H9 (cell line): ENCODE data around the gene LRRFIP2. TPM values are rescaled to one million over a fixed set of nuclear protein-coding genes. Genes with fewer than 3 reads are reported as not detected.

Source experiments
- DNase-seq: peaks from one replicate; pipeline ENCODE4 v3.0.0-alpha.2; 2017
- H2AFZ ChIP-seq: one replicate; pipeline ENCODE4 v1.6.1; 2013; ENCODE audit warnings: mild to moderate bottlenecking, low read length, control low read depth, moderate library complexity
- H2AK5ac ChIP-seq: 2 replicates; pipeline ENCODE4 v1.6.1; 2013; ENCODE audit warnings: low read length, control low read depth, mixed read lengths; ENCODE audit not compliant: insufficient read length
- H2BK120ac ChIP-seq: one replicate; pipeline ENCODE4 v1.6.1; 2013; ENCODE audit warnings: low read depth, mild to moderate bottlenecking, low read length, control low read depth, inconsistent platforms; ENCODE audit not compliant: poor library complexity, severe bottlenecking
- H2BK12ac ChIP-seq: 2 replicates; pipeline ENCODE4 v1.6.1; 2013; ENCODE audit warnings: low read length, control low read depth, mixed read lengths, low read depth; ENCODE audit not compliant: insufficient read length
- H2BK15ac ChIP-seq: 2 replicates; pipeline ENCODE4 v1.6.1; 2013; ENCODE audit warnings: low read depth, low read length, control low read depth
- H2BK20ac ChIP-seq: one replicate; pipeline ENCODE4 v1.6.1; 2013; ENCODE audit warnings: low read depth, mild to moderate bottlenecking, low read length, control low read depth, inconsistent platforms; ENCODE audit not compliant: poor library complexity, severe bottlenecking
- H2BK5ac ChIP-seq: 2 replicates; pipeline ENCODE4 v1.6.1; 2013; ENCODE audit warnings: low read length, control low read depth, mixed read lengths; ENCODE audit not compliant: insufficient read length
- H3K14ac ChIP-seq: 2 replicates; pipeline ENCODE4 v1.6.1; 2013; ENCODE audit warnings: low read length, control low read depth; ENCODE audit not compliant: insufficient read depth
- H3K18ac ChIP-seq: 2 replicates; pipeline ENCODE4 v1.6.1; 2013; ENCODE audit warnings: low read depth, mild to moderate bottlenecking, mixed read lengths, low read length, control low read depth; ENCODE audit not compliant: insufficient read length
- H3K23ac ChIP-seq: 2 replicates; pipeline ENCODE4 v1.6.1; 2013; ENCODE audit warnings: low read length, control low read depth, mixed read lengths, low read depth; ENCODE audit not compliant: insufficient read length
- H3K23me2 ChIP-seq: 2 replicates; pipeline ENCODE4 v1.6.1; 2013; ENCODE audit warnings: low read depth, mild to moderate bottlenecking, mixed read lengths, low read length, control low read depth; ENCODE audit not compliant: insufficient read length, poor library complexity, severe bottlenecking
- H3K27ac ChIP-seq: 2 replicates; pipeline ENCODE4 v1.5.1; 2013; ENCODE audit warnings: low read length, control low read depth, mixed read lengths, low read depth; ENCODE audit not compliant: insufficient read length
- H3K27me3 ChIP-seq: 2 replicates; pipeline ENCODE4 v1.6.1; 2013; ENCODE audit warnings: low read length, control low read depth, inconsistent platforms; ENCODE audit not compliant: insufficient read depth
- H3K4ac ChIP-seq: 2 replicates; pipeline ENCODE4 v1.6.1; 2013; ENCODE audit warnings: low read depth, mild to moderate bottlenecking, control low read depth, inconsistent platforms, low read length, moderate library complexity
- H3K4me1 ChIP-seq: 2 replicates; pipeline ENCODE4 v1.6.1; 2013; ENCODE audit warnings: low read length, control low read depth, inconsistent platforms; ENCODE audit not compliant: insufficient read depth
- H3K4me2 ChIP-seq: 2 replicates; pipeline ENCODE4 v1.6.1; 2013; ENCODE audit warnings: low read length, control low read depth, mixed read lengths; ENCODE audit not compliant: insufficient read length, insufficient read depth
- H3K56ac ChIP-seq: 2 replicates; pipeline ENCODE4 v1.6.1; 2013; ENCODE audit warnings: low read depth, mild to moderate bottlenecking, mixed read lengths, low read length, control low read depth; ENCODE audit not compliant: insufficient read length
- H3K79me1 ChIP-seq: 2 replicates; pipeline ENCODE4 v1.6.1; 2013; ENCODE audit warnings: low read depth, mild to moderate bottlenecking, moderate library complexity, low read length, control low read depth, inconsistent platforms; ENCODE audit not compliant: insufficient read depth, poor library complexity, severe bottlenecking
- H3K79me2 ChIP-seq: 2 replicates; pipeline ENCODE4 v1.6.1; 2013; ENCODE audit warnings: low read length, control low read depth, inconsistent platforms; ENCODE audit not compliant: insufficient read depth
- H3K9ac ChIP-seq: 2 replicates; pipeline ENCODE4 v1.6.1; 2013; ENCODE audit warnings: low read length, control low read depth, mixed read lengths; ENCODE audit not compliant: insufficient read length; ENCODE audit errors: extremely low read depth
- H3K9me3 ChIP-seq: one replicate; pipeline ENCODE4 v1.6.1; 2013; ENCODE audit warnings: low read depth, low read length, inconsistent platforms; ENCODE audit not compliant: control insufficient read depth
- H3T11ph ChIP-seq: one replicate; pipeline ENCODE4 v1.6.1; 2013; ENCODE audit warnings: mild to moderate bottlenecking, low read length, control low read depth, inconsistent platforms
- H4K20me1 ChIP-seq: one replicate; pipeline ENCODE4 v1.6.1; 2013; ENCODE audit not compliant: control insufficient read depth, insufficient read length, insufficient read depth
- H4K5ac ChIP-seq: 2 replicates; pipeline ENCODE4 v1.6.1; 2013; ENCODE audit warnings: low read depth, mild to moderate bottlenecking, mixed read lengths, low read length, control low read depth; ENCODE audit not compliant: insufficient read length
- H4K8ac ChIP-seq: replicated peaks from 2 replicates; pipeline ENCODE4 v1.6.1; 2013; ENCODE audit warnings: low read length, control low read depth, mixed read lengths, low read depth; ENCODE audit not compliant: insufficient read length
- H4K91ac ChIP-seq: 2 replicates; pipeline ENCODE4 v1.6.1; 2013; ENCODE audit warnings: low read depth, mild to moderate bottlenecking, moderate library complexity, mixed read lengths, low read length, control low read depth; ENCODE audit not compliant: insufficient read length
- H3K27ac Mint-ChIP-seq, 3 experiments: 2 replicates in 2 of 3; 3 replicates in 1 of 3; pipeline ENCODE4 v1.8.0; 2020 to 2021; ENCODE audit warnings: mixed read lengths in 3 of 3, mild to moderate bottlenecking in 1 of 3, moderate library complexity in 1 of 3
- H3K27me3 Mint-ChIP-seq: 2 replicates; pipeline ENCODE4 v1.8.0; 2021; ENCODE audit warnings: low read depth, mild to moderate bottlenecking, moderate library complexity, mixed read lengths
- H3K36me3 Mint-ChIP-seq, 3 experiments: 2 replicates in 2 of 3; 3 replicates in 1 of 3; pipeline ENCODE4 v1.8.0; 2020 to 2021; ENCODE audit warnings: low read depth in 3 of 3, mixed read lengths in 3 of 3; ENCODE audit not compliant: insufficient read depth in 1 of 3
- H3K4me1 Mint-ChIP-seq, 2 experiments: 2 replicates each; pipeline ENCODE4 v1.8.0; 2020; ENCODE audit warnings: mixed read lengths in 2 of 2
- H3K4me3 Mint-ChIP-seq, 2 experiments: 2 replicates in 1 of 2; 3 replicates in 1 of 2; pipeline ENCODE4 v1.8.0; 2020 to 2021; ENCODE audit warnings: mild to moderate bottlenecking in 2 of 2, mixed read lengths in 2 of 2, moderate library complexity in 1 of 2
- H3K9me3 Mint-ChIP-seq, 2 experiments: 2 replicates in 1 of 2; 3 replicates in 1 of 2; pipeline ENCODE4 v1.8.0; 2020; ENCODE audit warnings: mild to moderate bottlenecking in 2 of 2, mixed read lengths in 2 of 2, moderate library complexity in 1 of 2
- WGBS: extraction: QIAGEN DNeasy Blood & Tissue Kit; methylation state at CpG from one replicate; pipeline ENCODE4 v1.1.7; 2013; ENCODE audit warnings: missing lambda C conversion rate, low lambda C conversion rate, mixed read lengths; ENCODE audit not compliant: insufficient read length; ENCODE audit errors: extremely low coverage; 5-methylcytosine and 5-hydroxymethylcytosine counted together
- total RNA-seq: library from RNA; stranded (reverse); gene quantifications from 2 replicates; pipeline ENCODE4 v1.2.1, GENCODE V29; 2021
- TF ChIP-seq, protein P1 (sequence below): fragments of 200-600 bp; sonication (generic); conservative IDR thresholded peaks from 3 replicates; pipeline ENCODE4 v1.8.0; 2021; ENCODE audit warnings: antibody characterized with exemption, mild to moderate bottlenecking

LRRFIP2 gene
- total RNA-seq, 1 experiment from 2014 or later, result 30.7 TPM

GRCh38 chr3:37094636-37095035, 79.7 kb downstream of the LRRFIP2 start:
- Histone ChIP-seq H3K27me3 (no peaks in the 10 kb centered on the region), H2BK120ac (no peak overlapping the region), H3K4ac (no peak overlapping the region), H3K27ac (no peak overlapping the region), H3T11ph (no peak overlapping the region), H2AK5ac (no peak overlapping the region), H2AFZ (no peak overlapping the region), H3K9me3 (no peaks in the 10 kb centered on the region), H4K5ac (no peak overlapping the region), H3K79me1 (no peaks in the 10 kb centered on the region), H2BK12ac (no peak overlapping the region), H3K18ac (no peak overlapping the region), H2BK15ac (no peak overlapping the region), H3K14ac (no peak overlapping the region), H3K9ac (no peak overlapping the region), H4K91ac (no peak overlapping the region), H4K20me1 (no peaks in the 10 kb centered on the region), H3K79me2 (no peaks in the 10 kb centered on the region), H3K4me1 (no peaks in the 10 kb centered on the region), H3K23me2 (no peaks in the 10 kb centered on the region), H3K23ac (no peak overlapping the region), H2BK20ac (no peak overlapping the region), H4K8ac (no peak overlapping the region), H3K4me2 (no peak overlapping the region), H3K56ac (no peak overlapping the region), H2BK5ac (no peak overlapping the region)
- no CpG with 5 or more reads among the region's 3 CpGs for WGBS
- no peaks in the 10 kb centered on the region for H3K9me3 Mint-ChIP-seq
- peaks cover 0 to 5% of the 10 kb centered on the region in 2 experiments; a peak in 2 of 4 replicates for H3K4me1 Mint-ChIP-seq
- H3K36me3 Mint-ChIP-seq, result peaks cover 0 to 15% (median 0%) of the 10 kb centered on the region in 3 experiments; a peak in 5 of 7 replicates
- no peak overlapping the region for H3K4me3 Mint-ChIP-seq
- DNase-seq, result no peak
- TF ChIP-seq, protein P1, sequence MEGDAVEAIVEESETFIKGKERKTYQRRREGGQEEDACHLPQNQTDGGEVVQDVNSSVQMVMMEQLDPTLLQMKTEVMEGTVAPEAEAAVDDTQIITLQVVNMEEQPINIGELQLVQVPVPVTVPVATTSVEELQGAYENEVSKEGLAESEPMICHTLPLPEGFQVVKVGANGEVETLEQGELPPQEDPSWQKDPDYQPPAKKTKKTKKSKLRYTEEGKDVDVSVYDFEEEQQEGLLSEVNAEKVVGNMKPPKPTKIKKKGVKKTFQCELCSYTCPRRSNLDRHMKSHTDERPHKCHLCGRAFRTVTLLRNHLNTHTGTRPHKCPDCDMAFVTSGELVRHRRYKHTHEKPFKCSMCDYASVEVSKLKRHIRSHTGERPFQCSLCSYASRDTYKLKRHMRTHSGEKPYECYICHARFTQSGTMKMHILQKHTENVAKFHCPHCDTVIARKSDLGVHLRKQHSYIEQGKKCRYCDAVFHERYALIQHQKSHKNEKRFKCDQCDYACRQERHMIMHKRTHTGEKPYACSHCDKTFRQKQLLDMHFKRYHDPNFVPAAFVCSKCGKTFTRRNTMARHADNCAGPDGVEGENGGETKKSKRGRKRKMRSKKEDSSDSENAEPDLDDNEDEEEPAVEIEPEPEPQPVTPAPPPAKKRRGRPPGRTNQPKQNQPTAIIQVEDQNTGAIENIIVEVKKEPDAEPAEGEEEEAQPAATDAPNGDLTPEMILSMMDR, result no peak
- H3K27me3 Mint-ChIP-seq, result no peaks in the 10 kb centered on the region
- H3K27ac Mint-ChIP-seq, result no peak overlapping the region
